HEK293 (cell line): ENCODE data around the gene ICE1.

ENCODE experiments used
- YY1 ChIP-seq: fragments of 450-650 bp; formaldehyde crosslinking; IDR thresholded peaks from 2 replicates; pipeline ENCODE4 v1.5.1; 2018; ENCODE audit warnings: missing biosample characterization, missing genetic modification characterization
- ZNF274 ChIP-seq, 2 experiments: fragments of 200-500 bp in 1 of 2; fragments of 450-650 bp in 1 of 2; sonication (Bioruptor generic) in 1 of 2; formaldehyde crosslinking in 1 of 2; IDR thresholded peaks; 2 replicates each; pipeline versions ENCODE4 v1.5.1 to v1.6.1; 2014 to 2016; ENCODE audit warnings: borderline replicate concordance in 1 of 2, inconsistent platforms in 1 of 2, low read length in 1 of 2, missing biosample characterization in 1 of 2, missing genetic modification characterization in 1 of 2
- ZNF416 ChIP-seq: fragments of 450-650 bp; formaldehyde crosslinking; IDR thresholded peaks from 2 replicates; pipeline ENCODE4 v1.5.1; 2016; ENCODE audit warnings: missing biosample characterization, missing genetic modification characterization
- ZNF558 ChIP-seq: fragments of 450-650 bp; formaldehyde crosslinking; IDR thresholded peaks from 2 replicates; pipeline ENCODE4 v1.5.1; 2016; ENCODE audit warnings: missing biosample characterization, missing genetic modification characterization
- ZNF785 ChIP-seq: fragments of 450-650 bp; formaldehyde crosslinking; IDR thresholded peaks from 2 replicates; pipeline ENCODE4 v1.5.1; 2016; ENCODE audit warnings: missing biosample characterization, missing genetic modification characterization
- ZNF830 ChIP-seq: fragments of 450-650 bp; IDR thresholded peaks from 2 replicates; pipeline ENCODE4 v1.5.0; 2018; ENCODE audit warnings: missing biosample characterization, missing genetic modification characterization, low read depth, mild to moderate bottlenecking, moderate library complexity
- ZSCAN23 ChIP-seq: fragments of 450-650 bp; formaldehyde crosslinking; IDR thresholded peaks from 2 replicates; pipeline ENCODE4 v1.5.1; 2016; ENCODE audit warnings: missing biosample characterization, missing genetic modification characterization
- TF ChIP-seq, protein P1 (sequence below): fragments of 450-650 bp; formaldehyde crosslinking; IDR thresholded peaks from 2 replicates; pipeline ENCODE4 v1.5.1; 2016; ENCODE audit warnings: missing biosample characterization, missing genetic modification characterization
- TF ChIP-seq, protein P2 (sequence below): fragments of 450-650 bp; formaldehyde crosslinking; IDR thresholded peaks from 2 replicates; pipeline ENCODE4; 2016; ENCODE audit warnings: missing biosample characterization, missing genetic modification characterization

DNA sequence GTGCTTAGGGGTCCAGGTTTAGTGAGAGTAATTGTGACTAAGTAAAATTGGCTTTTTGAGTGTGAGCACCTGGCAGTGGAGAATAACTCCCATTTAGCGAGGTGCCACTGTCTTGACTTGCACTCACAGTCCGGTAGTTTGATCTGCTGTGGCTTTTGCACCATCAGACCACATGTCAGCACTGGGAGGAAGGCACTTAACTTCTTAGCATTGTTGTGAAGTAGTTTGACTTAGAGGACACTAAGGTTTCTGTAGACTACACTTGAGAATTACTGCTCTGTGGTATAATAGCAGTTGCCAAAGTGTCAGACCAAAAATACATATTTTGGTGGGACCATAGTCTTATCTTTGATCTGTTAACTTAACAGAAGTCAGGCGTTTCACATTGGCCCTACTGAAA, 63.6 kb downstream of the ICE1 start:
- no peak for TF ChIP-seq YY1
- TF ChIP-seq, protein P1, sequence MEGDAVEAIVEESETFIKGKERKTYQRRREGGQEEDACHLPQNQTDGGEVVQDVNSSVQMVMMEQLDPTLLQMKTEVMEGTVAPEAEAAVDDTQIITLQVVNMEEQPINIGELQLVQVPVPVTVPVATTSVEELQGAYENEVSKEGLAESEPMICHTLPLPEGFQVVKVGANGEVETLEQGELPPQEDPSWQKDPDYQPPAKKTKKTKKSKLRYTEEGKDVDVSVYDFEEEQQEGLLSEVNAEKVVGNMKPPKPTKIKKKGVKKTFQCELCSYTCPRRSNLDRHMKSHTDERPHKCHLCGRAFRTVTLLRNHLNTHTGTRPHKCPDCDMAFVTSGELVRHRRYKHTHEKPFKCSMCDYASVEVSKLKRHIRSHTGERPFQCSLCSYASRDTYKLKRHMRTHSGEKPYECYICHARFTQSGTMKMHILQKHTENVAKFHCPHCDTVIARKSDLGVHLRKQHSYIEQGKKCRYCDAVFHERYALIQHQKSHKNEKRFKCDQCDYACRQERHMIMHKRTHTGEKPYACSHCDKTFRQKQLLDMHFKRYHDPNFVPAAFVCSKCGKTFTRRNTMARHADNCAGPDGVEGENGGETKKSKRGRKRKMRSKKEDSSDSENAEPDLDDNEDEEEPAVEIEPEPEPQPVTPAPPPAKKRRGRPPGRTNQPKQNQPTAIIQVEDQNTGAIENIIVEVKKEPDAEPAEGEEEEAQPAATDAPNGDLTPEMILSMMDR (tag by site-specific recombination): no peak
- TF ChIP-seq ZNF274 (IDR thresholded peaks at IDR 0.05; ENCODE audit: low read length): no peak
- no peak for TF ChIP-seq ZNF274 (tag by site-specific recombination; IDR thresholded peaks at IDR 0.05; ENCODE audit: borderline replicate concordance)
- no peak for TF ChIP-seq ZNF558
- TF ChIP-seq ZSCAN23 (tag by site-specific recombination): no peak
- no peak for TF ChIP-seq ZNF416
- TF ChIP-seq ZNF785: no peak
- TF ChIP-seq ZNF830 (tag by site-specific recombination): no peak
- TF ChIP-seq, protein P2, sequence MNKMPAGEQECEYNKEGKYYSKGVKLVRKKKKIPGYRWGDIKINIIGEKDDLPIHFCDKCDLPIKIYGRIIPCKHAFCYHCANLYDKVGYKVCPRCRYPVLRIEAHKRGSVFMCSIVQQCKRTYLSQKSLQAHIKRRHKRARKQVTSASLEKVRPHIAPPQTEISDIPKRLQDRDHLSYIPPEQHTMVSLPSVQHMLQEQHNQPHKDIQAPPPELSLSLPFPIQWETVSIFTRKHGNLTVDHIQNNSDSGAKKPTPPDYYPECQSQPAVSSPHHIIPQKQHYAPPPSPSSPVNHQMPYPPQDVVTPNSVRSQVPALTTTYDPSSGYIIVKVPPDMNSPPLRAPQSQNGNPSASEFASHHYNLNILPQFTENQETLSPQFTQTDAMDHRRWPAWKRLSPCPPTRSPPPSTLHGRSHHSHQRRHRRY: no peak
